HEK293 (cell line): ENCODE data around the gene ARHGAP22.

Experiments
- CTCF ChIA-PET: fragments of 350-600 bp; formaldehyde crosslinking; extraction: SDS; loops from one replicate; lab custom pipeline; 2021; ENCODE audit warnings: antibody characterized with exemption; lab: Yijun Ruan, JAX
- POLR2A ChIA-PET: fragments of 300-600 bp; formaldehyde crosslinking; extraction: SDS; loops from one replicate; lab custom pipeline; 2020; ENCODE audit warnings: antibody characterized with exemption, inconsistent platforms; lab: Yijun Ruan, JAX
- H3K27ac ChIP-seq: fragments of 200-500 bp; sonication (Bioruptor generic); 2 replicates; pipeline ENCODE4 v1.5.1; 2014; ENCODE audit warnings: low read depth, low read length, control low read depth, inconsistent platforms; ENCODE audit errors: extremely low read depth
- H3K36me3 ChIP-seq, 2 experiments: fragments of 200-500 bp in 1 of 2; sonication (Bioruptor generic) in 1 of 2; 1 replicate in 1 of 2; 2 replicates in 1 of 2; pipeline ENCODE4 v1.5.1; 2014 to 2017; ENCODE audit warnings: inconsistent platforms in 2 of 2, low read length in 2 of 2; ENCODE audit not compliant: control insufficient read depth in 2 of 2, insufficient read depth in 1 of 2
- H3K4me1 ChIP-seq: fragments of 200-500 bp; sonication (Bioruptor generic); 2 replicates; pipeline ENCODE4 v1.5.1; 2014; ENCODE audit warnings: mild to moderate bottlenecking, low read length, inconsistent platforms; ENCODE audit not compliant: control insufficient read depth, insufficient read depth
- H3K4me3 ChIP-seq: 2 replicates; pipeline ENCODE4 v1.5.1; 2011; ENCODE audit warnings: low read depth, mild to moderate bottlenecking, control low read depth, low read length, moderate library complexity
- H3K9me3 ChIP-seq: fragments of 200-500 bp; sonication (Bioruptor generic); 2 replicates; pipeline ENCODE4 v1.5.1; 2014; ENCODE audit warnings: low read depth, low read length, inconsistent platforms; ENCODE audit not compliant: control insufficient read depth, insufficient read depth
- BCL11B ChIP-seq: fragments of 450-650 bp; formaldehyde crosslinking; IDR thresholded peaks from 2 replicates; pipeline ENCODE4 v1.5.1; 2016; ENCODE audit warnings: low read depth, missing biosample characterization, missing genetic modification characterization
- HOXA7 ChIP-seq: sonication (generic); formaldehyde crosslinking; IDR thresholded peaks from 2 replicates; pipeline ENCODE4 v1.8.1; 2022; ENCODE audit warnings: missing genetic modification reagents, borderline replicate concordance
- KLF1 ChIP-seq: fragments of 450-650 bp; formaldehyde crosslinking; IDR thresholded peaks from 2 replicates; pipeline ENCODE4 v1.5.1; 2016; ENCODE audit warnings: missing biosample characterization, missing genetic modification characterization
- KLF7 ChIP-seq: fragments of 450-650 bp; formaldehyde crosslinking; IDR thresholded peaks from 2 replicates; pipeline ENCODE4 v1.5.1; 2016; ENCODE audit warnings: missing biosample characterization, missing genetic modification characterization, borderline replicate concordance
- OVOL3 ChIP-seq: fragments of 450-650 bp; formaldehyde crosslinking; IDR thresholded peaks from 2 replicates; pipeline ENCODE4 v1.5.1; 2016; ENCODE audit warnings: missing biosample characterization, missing genetic modification characterization
- SCRT1 ChIP-seq: fragments of 450-650 bp; formaldehyde crosslinking; IDR thresholded peaks from 2 replicates; pipeline ENCODE4 v1.5.1; 2016; ENCODE audit warnings: missing biosample characterization, missing genetic modification characterization, borderline replicate concordance
- TCF7L2 ChIP-seq: IDR thresholded peaks from 2 replicates; pipeline ENCODE4 v1.6.1; 2011; ENCODE audit warnings: low read depth, mild to moderate bottlenecking, inconsistent platforms, low read length, moderate library complexity, borderline replicate concordance
- ZBTB17 ChIP-seq: fragments of 450-650 bp; formaldehyde crosslinking; IDR thresholded peaks from 2 replicates; pipeline ENCODE4 v1.5.1; 2016; ENCODE audit warnings: missing biosample characterization, missing genetic modification characterization
- ZBTB8A ChIP-seq: fragments of 450-650 bp; formaldehyde crosslinking; IDR thresholded peaks from 2 replicates; pipeline ENCODE4 v1.5.1; 2016; ENCODE audit warnings: missing biosample characterization, missing genetic modification characterization
- ZNF214 ChIP-seq: fragments of 450-650 bp; formaldehyde crosslinking; IDR thresholded peaks from 2 replicates; pipeline ENCODE4 v1.5.1; 2017; ENCODE audit warnings: missing biosample characterization, mild to moderate bottlenecking, missing genetic modification characterization, borderline replicate concordance
- ZNF221 ChIP-seq: fragments of 450-650 bp; formaldehyde crosslinking; IDR thresholded peaks from 2 replicates; pipeline ENCODE4 v1.5.1; 2017; ENCODE audit warnings: missing biosample characterization, missing genetic modification characterization, borderline replicate concordance
- ZNF266 ChIP-seq: fragments of 450-650 bp; formaldehyde crosslinking; IDR thresholded peaks from 2 replicates; pipeline ENCODE4 v1.5.1; 2016; ENCODE audit warnings: missing biosample characterization, missing genetic modification characterization, low read depth
- ZNF292 ChIP-seq: fragments of 450-650 bp; formaldehyde crosslinking; IDR thresholded peaks from 2 replicates; pipeline ENCODE4 v1.5.1; 2016; ENCODE audit warnings: low read depth, missing biosample characterization, missing genetic modification characterization, borderline replicate concordance
- ZNF335 ChIP-seq: fragments of 450-650 bp; formaldehyde crosslinking; conservative IDR thresholded peaks from 2 replicates; pipeline ENCODE4 v1.5.1; 2016; ENCODE audit warnings: missing biosample characterization, missing genetic modification characterization
- ZNF350 ChIP-seq: fragments of 450-650 bp; formaldehyde crosslinking; IDR thresholded peaks from 2 replicates; pipeline ENCODE4 v1.5.0; 2017; ENCODE audit warnings: missing biosample characterization, mild to moderate bottlenecking, missing genetic modification characterization
- ZNF521 ChIP-seq: fragments of 450-650 bp; formaldehyde crosslinking; IDR thresholded peaks from 2 replicates; pipeline ENCODE4 v1.5.1; 2017; ENCODE audit warnings: missing biosample characterization, mild to moderate bottlenecking, missing genetic modification characterization
- ZNF544 ChIP-seq: fragments of 450-650 bp; formaldehyde crosslinking; IDR thresholded peaks from 2 replicates; pipeline ENCODE4 v1.5.0; 2017; ENCODE audit warnings: missing biosample characterization, missing genetic modification characterization
- ZNF561 ChIP-seq: fragments of 450-650 bp; IDR thresholded peaks from 2 replicates; pipeline ENCODE4 v1.5.1; 2018; ENCODE audit warnings: missing biosample characterization, missing genetic modification characterization, borderline replicate concordance
- ZNF596 ChIP-seq: fragments of 450-650 bp; IDR thresholded peaks from 2 replicates; pipeline ENCODE4 v1.5.0; 2018; ENCODE audit warnings: missing biosample characterization, mild to moderate bottlenecking, missing genetic modification characterization, moderate library complexity
- ZNF654 ChIP-seq: fragments of 450-650 bp; formaldehyde crosslinking; IDR thresholded peaks from 2 replicates; pipeline ENCODE4 v1.5.1; 2016; ENCODE audit warnings: low read depth, missing biosample characterization, missing genetic modification characterization
- ZNF791 ChIP-seq: fragments of 450-650 bp; formaldehyde crosslinking; IDR thresholded peaks from 2 replicates; pipeline ENCODE4 v1.5.1; 2016; ENCODE audit warnings: missing biosample characterization, missing genetic modification characterization
- TF ChIP-seq, protein P1 (sequence below): fragments of 450-650 bp; formaldehyde crosslinking; conservative IDR thresholded peaks from 2 replicates; pipeline ENCODE4 v1.5.1; 2016; ENCODE audit warnings: low read depth, missing biosample characterization, missing genetic modification characterization
- TF ChIP-seq, protein P2 (sequence below): fragments of 450-650 bp; formaldehyde crosslinking; IDR thresholded peaks from 2 replicates; pipeline ENCODE4 v1.5.1; 2016; ENCODE audit warnings: missing biosample characterization, missing genetic modification characterization

ARHGAP22 gene

DNA sequence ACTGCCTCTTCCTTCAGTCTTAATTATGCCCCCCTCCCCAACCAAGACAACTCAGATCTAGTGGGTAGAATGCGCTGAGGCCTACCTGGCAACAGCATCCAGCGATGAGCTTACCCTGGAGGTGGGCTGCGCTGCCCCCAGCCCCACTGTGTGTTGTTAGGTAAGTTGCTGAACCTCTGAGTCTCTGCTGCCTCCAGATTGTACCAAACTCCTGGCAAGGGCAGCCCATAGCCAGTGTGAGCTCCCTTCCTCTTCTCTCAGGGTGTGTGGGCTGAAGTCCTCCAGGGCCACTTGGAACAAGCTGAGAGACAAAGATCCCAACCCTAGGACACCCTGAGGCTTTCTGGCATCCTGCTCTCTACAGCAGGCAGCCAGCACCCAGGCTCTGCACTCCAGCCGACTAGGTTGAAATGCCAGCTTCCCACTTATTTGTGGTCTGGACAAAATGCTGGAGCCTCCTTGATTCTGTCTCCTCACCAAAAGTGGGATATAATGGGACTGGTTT, 135.3 kb downstream of the ARHGAP22 start:
- Histone ChIP-seq H3K4me1 (peaks cover 5% of the 10 kb centered on the region; the same call in 1 of the 2 replicates), H3K27ac (no peak overlapping the region)
- no peak for TF ChIP-seq ZBTB17 (tag by site-specific recombination)
- no peak for TF ChIP-seq ZNF335 (tag by site-specific recombination)
- TF ChIP-seq ZNF654 (tag by site-specific recombination): no peak
- no peak for TF ChIP-seq ZNF561
- TF ChIP-seq, all 188 proteins: peak for 0
- POLR2A ChIA-PET: no interaction called here
- CTCF ChIA-PET: interaction anchor here (0.5 to 1.2 kb wide), 2 partner anchors 40 to 55 kb away, joined by 5 read pairs; no protein-coding TSS in a partner anchor
- no peak overlapping the region for H3K4me3 ChIP-seq
- H3K9me3 ChIP-seq: no peaks in the 10 kb centered on the region
- no peaks in the 10 kb centered on the region for H3K36me3 ChIP-seq

DNA sequence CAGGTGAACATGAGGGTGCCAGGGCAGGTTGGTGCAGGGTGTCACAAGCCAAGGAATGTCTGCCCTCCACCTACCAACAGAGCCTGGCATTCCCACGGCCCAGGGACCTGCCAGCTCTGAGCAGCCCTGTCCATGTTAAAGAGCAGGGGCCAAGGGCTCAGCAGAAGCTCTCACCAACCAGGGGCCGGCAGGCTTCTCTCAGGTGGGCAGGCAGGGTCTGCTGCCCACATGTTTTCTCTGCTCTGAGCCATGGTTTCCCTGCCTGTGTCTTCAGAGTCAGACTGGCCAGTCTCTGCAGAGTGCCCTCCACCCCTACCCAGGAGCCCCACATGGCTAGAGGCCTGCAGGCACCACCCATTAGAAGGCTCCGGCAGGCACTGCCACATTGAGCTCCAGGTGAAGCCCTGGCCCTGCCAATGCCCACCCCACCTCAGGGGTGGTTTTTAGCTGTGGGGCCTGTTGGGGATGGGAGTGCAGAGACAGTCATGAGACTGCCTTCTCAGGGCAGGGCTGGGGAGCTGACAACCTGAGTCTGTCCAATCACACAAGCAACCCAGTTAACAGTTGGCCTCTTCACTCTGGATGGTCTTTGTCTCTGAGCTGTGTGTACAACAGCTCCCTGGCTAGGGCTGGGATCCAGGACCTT, 135.9 kb downstream of the ARHGAP22 start:
- Histone ChIP-seq H3K4me3 (no peak overlapping the region), H3K4me1 (peaks cover 5% of the 10 kb centered on the region; the same call in 1 of the 2 replicates), H3K27ac (no peak overlapping the region)
- TF ChIP-seq ZNF596: no peak
- TF ChIP-seq ZNF214 (tag by site-specific recombination): no peak
- no peak for TF ChIP-seq BCL11B (tag by site-specific recombination)
- TF ChIP-seq, protein P1, sequence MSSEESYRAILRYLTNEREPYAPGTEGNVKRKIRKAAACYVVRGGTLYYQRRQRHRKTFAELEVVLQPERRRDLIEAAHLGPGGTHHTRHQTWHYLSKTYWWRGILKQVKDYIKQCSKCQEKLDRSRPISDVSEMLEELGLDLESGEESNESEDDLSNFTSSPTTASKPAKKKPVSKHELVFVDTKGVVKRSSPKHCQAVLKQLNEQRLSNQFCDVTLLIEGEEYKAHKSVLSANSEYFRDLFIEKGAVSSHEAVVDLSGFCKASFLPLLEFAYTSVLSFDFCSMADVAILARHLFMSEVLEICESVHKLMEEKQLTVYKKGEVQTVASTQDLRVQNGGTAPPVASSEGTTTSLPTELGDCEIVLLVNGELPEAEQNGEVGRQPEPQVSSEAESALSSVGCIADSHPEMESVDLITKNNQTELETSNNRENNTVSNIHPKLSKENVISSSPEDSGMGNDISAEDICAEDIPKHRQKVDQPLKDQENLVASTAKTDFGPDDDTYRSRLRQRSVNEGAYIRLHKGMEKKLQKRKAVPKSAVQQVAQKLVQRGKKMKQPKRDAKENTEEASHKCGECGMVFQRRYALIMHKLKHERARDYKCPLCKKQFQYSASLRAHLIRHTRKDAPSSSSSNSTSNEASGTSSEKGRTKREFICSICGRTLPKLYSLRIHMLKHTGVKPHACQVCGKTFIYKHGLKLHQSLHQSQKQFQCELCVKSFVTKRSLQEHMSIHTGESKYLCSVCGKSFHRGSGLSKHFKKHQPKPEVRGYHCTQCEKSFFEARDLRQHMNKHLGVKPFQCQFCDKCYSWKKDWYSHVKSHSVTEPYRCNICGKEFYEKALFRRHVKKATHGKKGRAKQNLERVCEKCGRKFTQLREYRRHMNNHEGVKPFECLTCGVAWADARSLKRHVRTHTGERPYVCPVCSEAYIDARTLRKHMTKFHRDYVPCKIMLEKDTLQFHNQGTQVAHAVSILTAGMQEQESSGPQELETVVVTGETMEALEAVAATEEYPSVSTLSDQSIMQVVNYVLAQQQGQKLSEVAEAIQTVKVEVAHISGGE: no peak
- TF ChIP-seq, protein P2, sequence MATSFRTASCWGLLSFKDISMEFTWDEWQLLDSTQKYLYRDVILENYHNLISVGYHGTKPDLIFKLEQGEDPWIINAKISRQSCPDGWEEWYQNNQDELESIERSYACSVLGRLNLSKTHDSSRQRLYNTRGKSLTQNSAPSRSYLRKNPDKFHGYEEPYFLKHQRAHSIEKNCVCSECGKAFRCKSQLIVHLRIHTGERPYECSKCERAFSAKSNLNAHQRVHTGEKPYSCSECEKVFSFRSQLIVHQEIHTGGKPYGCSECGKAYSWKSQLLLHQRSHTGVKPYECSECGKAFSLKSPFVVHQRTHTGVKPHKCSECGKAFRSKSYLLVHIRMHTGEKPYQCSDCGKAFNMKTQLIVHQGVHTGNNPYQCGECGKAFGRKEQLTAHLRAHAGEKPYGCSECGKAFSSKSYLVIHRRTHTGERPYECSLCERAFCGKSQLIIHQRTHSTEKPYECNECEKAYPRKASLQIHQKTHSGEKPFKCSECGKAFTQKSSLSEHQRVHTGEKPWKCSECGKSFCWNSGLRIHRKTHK (tag by site-specific recombination): no peak
- TF ChIP-seq KLF1 (tag by site-specific recombination): no peak
- TF ChIP-seq ZNF266 (tag by site-specific recombination): no peak
- no peak for TF ChIP-seq KLF7 (tag by site-specific recombination)
- no peak for TF ChIP-seq ZBTB8A (tag by site-specific recombination)
- no peak for TF ChIP-seq ZNF521 (tag by site-specific recombination)
- no peak for TF ChIP-seq OVOL3 (tag by site-specific recombination)
- TF ChIP-seq SCRT1: no peak
- no peak for TF ChIP-seq ZNF350 (tag by site-specific recombination)
- TF ChIP-seq ZNF791: no peak
- TF ChIP-seq ZNF221 (tag by site-specific recombination): no peak
- TF ChIP-seq TCF7L2: no peak
- no peak for TF ChIP-seq HOXA7 (CRISPR knock-in tag)
- no peak for TF ChIP-seq ZNF292 (tag by site-specific recombination)
- no peak for TF ChIP-seq ZNF544 (tag by site-specific recombination)
- TF ChIP-seq, all 188 proteins: peak for 0
- POLR2A ChIA-PET: no interaction called here
- no peaks in the 10 kb centered on the region for H3K36me3 ChIP-seq
- CTCF ChIA-PET: interaction anchor here (0.5 to 1.2 kb wide), 2 partner anchors 41 to 55 kb away, joined by 5 read pairs; no protein-coding TSS in a partner anchor
- no peaks in the 10 kb centered on the region for H3K9me3 ChIP-seq
